Right lobe of liver (tissue), 6 donors: ENCODE results near the gene MXD3. TPM values are rescaled to one million over a fixed set of nuclear protein-coding genes. Genes with fewer than 3 reads are reported as not detected.

ENCODE experiments used
- ATAC-seq, 4 donors: fragments of 200-7000 bp; cut with Tn5 transposase; one replicate each; pipeline ENCODE4 v1.9.1; 2020; ENCODE audit warnings: mild to moderate bottlenecking in 4 of 4, moderate library complexity in 4 of 4
- DNase-seq, 3 donors: peaks; one replicate each; pipeline ENCODE4 v3.0.0-alpha.2; 2020
- H3K27ac ChIP-seq, 3 donors: fragments of 200-600 bp; one replicate each; pipeline ENCODE4 v1.8.0; 2022
- H3K27me3 ChIP-seq, 2 donors: fragments of 200-600 bp; one replicate each; pipeline ENCODE4 v1.8.0; 2022
- H3K36me3 ChIP-seq, 4 donors: fragments of 200-600 bp; sonication (generic) in 1 of 4; one replicate each; pipeline versions ENCODE4 v1.5.1 to v1.8.0; 2017 to 2022; ENCODE audit warnings: control low read depth in 1 of 4
- H3K4me1 ChIP-seq, 4 donors: fragments of 200-600 bp; sonication (generic) in 1 of 4; one replicate each; pipeline versions ENCODE4 v1.5.1 to v1.8.0; 2017 to 2022; ENCODE audit warnings: control low read depth in 1 of 4
- H3K4me3 ChIP-seq, 3 donors: fragments of 200-600 bp; one replicate each; pipeline ENCODE4 v1.8.0; 2022
- H3K9me3 ChIP-seq, 4 donors: fragments of 200-600 bp; sonication (generic) in 1 of 4; one replicate each; pipeline versions ENCODE4 v1.5.1 to v1.8.0; 2017 to 2022; ENCODE audit warnings: control low read depth in 1 of 4
- POLR2A ChIP-seq: fragments of 450-650 bp; IDR thresholded peaks from one replicate; pipeline ENCODE4 v1.6.1; 2017; ENCODE audit warnings: antibody characterized with exemption, mild to moderate bottlenecking
- WGBS: methylation state at CpG from one replicate; pipeline ENCODE4 v1.1.6; 2018; ENCODE audit warnings: low coverage, low lambda C conversion rate; ENCODE audit not compliant: insufficient coverage; ENCODE audit errors: missing lambda C conversion rate; 5-methylcytosine and 5-hydroxymethylcytosine counted together
- intact Hi-C, 2 donors: fragments of 100-400 bp; cut with DNase I; formaldehyde crosslinking; loops; one replicate each; pipeline versions ENCODE4 v1.11.2 to v1.14.1; 2022
- total RNA-seq, 6 experiments: library from RNA; depleted of rRNA in 2 of 6; stranded (reverse); fragments of >200 nt in 2 of 6; fragmentation: NEBNext Ultra II Directional in 3 of 6; extraction: Animal tissue kit (Norgen Biotek cat#: 25700) in 3 of 6; gene quantifications; one replicate each; pipeline versions ENCODE4 v1.1.0 to v1.2.4, GENCODE V29; 2016 to 2023
- TF ChIP-seq, protein P1 (sequence below), 4 donors: fragments of 200-600 bp in 3 of 4; fragments of 450-650 bp in 1 of 4; IDR thresholded peaks; one replicate each; pipeline versions ENCODE4 v1.5.1 to v1.8.0; 2016 to 2022; ENCODE audit warnings: antibody characterized with exemption in 4 of 4, mild to moderate bottlenecking in 2 of 4
- donor health status: DM: no; HTN: yes; CAD: no.
- donor health status: DM: no; HTN: no; CAD: no.
- donor health status: DM: no; HTN: no; CAD: no.
- donor health status: DM: no; HTN: yes; CAD: no.
- donor health status: DM: no; HTN: yes; CAD: no.

MXD3 gene
- total RNA-seq, 6 experiments from 2014 or later = 2.2 to 6.2 (median 4.9) TPM

DNA sequence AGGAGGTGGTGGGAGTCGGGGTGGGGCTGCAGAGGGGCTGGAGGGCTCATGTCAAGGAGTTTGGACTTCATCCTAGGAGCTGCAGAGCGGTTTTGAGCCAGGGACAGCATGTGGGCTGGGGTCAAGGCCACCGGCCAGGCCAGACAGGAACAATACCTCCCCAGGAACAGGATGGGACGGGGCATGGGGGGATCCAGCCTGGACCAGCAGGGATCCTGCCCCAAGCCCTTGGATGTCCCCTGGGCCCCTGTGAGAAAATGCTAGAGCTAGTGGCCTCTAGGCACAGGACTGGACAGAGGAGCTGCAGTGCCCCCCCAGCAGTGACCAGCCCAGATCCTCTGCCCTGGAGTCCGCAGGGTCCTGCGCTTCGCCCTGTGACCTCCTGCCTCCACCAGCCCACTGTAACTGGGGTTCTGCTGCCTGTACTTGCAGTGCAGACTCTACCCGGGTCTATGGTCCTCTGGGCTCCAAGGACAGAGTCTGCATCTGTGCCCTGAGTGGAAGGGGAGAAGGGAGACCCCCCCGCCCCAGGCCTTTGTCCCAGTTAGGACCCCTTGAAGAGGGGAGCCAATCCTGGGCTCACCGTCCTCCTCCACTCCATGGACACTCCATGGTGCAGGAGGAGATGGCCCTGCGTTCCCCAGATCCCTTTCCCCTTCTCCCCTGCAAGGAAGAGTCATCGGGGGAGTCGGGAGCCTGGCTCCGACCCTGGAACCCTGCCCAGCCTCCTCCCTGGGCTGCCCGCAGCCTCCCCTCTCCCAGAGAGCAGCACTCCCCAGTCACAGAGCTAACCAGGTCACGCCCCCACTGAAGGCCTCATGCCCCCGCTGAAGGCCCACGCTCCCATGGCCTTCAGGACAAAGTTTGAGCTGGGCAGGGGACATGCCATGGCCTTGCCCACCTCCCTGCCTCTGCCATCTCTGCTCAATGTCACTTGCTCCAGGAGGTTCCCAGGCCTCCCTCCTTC is 3.0 kb upstream of the MXD3 start:
- ATAC-seq (no peak), DNase-seq (peak in 2 of 3 donors; percentile 23 to 47)
- H3K4me3 ChIP-seq = no peak overlapping the region
- no peaks in the 10 kb centered on the region for H3K9me3 ChIP-seq
- no peaks in the 10 kb centered on the region for H3K27me3 ChIP-seq
- WGBS = 71% methylated on average over 4 of the region's 18 CpGs
- no peak for TF ChIP-seq POLR2A
- TF ChIP-seq, protein P1, sequence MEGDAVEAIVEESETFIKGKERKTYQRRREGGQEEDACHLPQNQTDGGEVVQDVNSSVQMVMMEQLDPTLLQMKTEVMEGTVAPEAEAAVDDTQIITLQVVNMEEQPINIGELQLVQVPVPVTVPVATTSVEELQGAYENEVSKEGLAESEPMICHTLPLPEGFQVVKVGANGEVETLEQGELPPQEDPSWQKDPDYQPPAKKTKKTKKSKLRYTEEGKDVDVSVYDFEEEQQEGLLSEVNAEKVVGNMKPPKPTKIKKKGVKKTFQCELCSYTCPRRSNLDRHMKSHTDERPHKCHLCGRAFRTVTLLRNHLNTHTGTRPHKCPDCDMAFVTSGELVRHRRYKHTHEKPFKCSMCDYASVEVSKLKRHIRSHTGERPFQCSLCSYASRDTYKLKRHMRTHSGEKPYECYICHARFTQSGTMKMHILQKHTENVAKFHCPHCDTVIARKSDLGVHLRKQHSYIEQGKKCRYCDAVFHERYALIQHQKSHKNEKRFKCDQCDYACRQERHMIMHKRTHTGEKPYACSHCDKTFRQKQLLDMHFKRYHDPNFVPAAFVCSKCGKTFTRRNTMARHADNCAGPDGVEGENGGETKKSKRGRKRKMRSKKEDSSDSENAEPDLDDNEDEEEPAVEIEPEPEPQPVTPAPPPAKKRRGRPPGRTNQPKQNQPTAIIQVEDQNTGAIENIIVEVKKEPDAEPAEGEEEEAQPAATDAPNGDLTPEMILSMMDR (IDR thresholded peaks at IDR 0.05) = no peak
- no peaks in the 10 kb centered on the region for H3K36me3 ChIP-seq
- intact Hi-C loops = loop anchor here (10.0 kb wide), 2 partner anchors 70 to 140 kb away; partner anchors contain the start of gene SLC34A1 (in 1 of the 2)
- H3K4me1 ChIP-seq = peaks cover 0 to 20% (median 9%) of the 10 kb centered on the region in 4 donors
- no peak overlapping the region for H3K27ac ChIP-seq

DNA sequence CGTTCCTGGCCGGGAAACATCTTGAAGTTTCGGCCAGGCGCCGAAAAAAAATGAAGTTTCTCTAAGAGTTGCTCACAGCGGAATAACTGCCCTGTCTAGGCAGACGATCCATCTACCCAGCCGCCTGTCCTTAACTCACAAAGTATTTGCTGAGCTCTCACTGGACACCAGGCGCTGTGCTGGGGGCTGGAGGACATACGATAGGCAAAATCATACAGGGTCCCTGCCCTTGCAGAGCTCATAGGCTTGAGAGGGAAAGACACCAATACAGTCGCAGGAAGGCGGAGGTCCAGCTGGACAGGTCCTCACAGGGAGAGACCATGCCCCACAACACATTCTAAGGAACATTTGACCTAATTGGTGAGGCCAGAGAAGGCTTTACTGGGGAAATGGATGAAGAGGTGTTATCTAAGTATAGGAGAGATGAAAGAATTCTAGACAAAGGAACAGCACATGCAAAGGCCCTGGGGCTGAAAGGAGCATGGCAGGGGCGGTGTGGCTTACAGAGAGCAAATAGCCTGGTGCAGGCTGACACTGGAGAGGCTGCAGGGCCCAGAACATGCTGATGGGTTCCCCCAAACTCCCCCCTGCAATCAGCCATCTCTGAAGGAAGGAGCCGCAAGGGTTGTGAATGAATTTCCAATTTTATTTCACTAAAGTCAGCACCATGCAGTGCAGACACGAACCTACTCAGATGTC is 2.0 kb upstream of the MXD3 start:
- peak in 1 of 3 donors; percentile 36 for DNase-seq
- Histone ChIP-seq H3K27me3 (no peaks in the 10 kb centered on the region), H3K4me3 (no peak overlapping the region), H3K36me3 (no peaks in the 10 kb centered on the region), H3K27ac (no peak overlapping the region), H3K9me3 (no peaks in the 10 kb centered on the region), H3K4me1 (peaks cover 0 to 20% (median 9%) of the 10 kb centered on the region in 4 donors)
- no peak for TF ChIP-seq POLR2A
- TF ChIP-seq, protein P1 (IDR thresholded peaks at IDR 0.05) = no peak
- WGBS = 90% methylated on average over 9 of the region's 15 CpGs
- no peak for ATAC-seq
- intact Hi-C loops = loop anchor here (10.0 kb wide), 2 partner anchors 71 to 141 kb away; partner anchors contain the start of gene SLC34A1 (in 1 of the 2)

DNA sequence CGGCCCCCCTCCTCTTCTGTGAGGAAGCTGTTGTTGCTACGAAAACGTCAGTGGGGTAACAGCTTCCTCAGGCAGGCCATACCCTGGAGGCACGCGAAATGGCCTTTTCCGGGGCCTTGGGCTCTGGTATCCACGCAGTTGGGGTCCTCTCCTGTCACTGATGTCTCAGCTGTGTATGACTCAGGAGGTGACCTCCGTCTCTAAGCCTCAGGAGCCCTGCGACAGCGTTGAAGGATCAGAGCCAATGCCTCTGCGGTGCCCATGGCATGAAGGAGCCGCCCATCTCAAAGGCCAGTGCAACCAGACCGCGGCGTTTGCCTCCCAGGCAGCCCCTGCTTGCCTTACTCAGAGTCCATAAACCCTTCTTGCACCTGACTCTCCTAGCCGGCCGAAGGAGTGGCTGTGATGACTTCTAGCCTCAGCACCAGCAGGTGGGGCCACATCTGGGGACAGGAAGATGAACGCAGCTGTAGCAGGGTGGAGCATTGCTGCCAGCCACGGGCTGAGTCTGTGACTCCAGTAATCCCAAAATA is 1.0 kb upstream of the MXD3 start:
- Histone ChIP-seq H3K9me3 (no peaks in the 10 kb centered on the region), H3K4me1 (peaks cover 0 to 12% (median 7%) of the 10 kb centered on the region in 4 donors), H3K36me3 (no peaks in the 10 kb centered on the region), H3K27me3 (no peaks in the 10 kb centered on the region), H3K27ac (no peak overlapping the region), H3K4me3 (peak overlapping the region in 1 of 3 donors; percentile 58)
- ATAC-seq = no peak
- no peak for TF ChIP-seq POLR2A
- TF ChIP-seq, protein P1 (IDR thresholded peaks at IDR 0.05) = no peak
- intact Hi-C loops = loop anchor here (10.0 kb wide), 2 partner anchors 72 to 142 kb away; partner anchors contain the start of gene SLC34A1 (in 1 of the 2)
- peak in 1 of 3 donors; percentile 51 for DNase-seq
- WGBS = 21% methylated on average over 9 of the region's 19 CpGs

DNA sequence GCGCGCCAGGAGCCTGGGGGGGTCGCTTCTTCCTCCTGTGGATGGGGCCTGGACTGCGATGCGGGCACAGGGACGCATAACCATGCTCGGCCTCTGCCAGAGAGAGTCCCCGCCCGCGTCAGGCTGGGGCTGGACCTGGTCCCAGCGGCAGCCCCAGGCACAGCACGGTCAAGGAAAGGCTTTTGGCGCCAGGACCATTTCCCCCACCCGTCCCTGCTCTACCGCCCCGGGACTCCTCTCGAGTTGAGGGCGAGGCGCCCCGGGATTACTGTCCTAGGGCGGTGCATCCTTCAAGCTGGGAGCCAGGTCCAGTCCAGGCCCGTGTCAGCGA is 341 bp downstream of the MXD3 start:
- H3K27me3 ChIP-seq = no peaks in the 10 kb centered on the region
- H3K4me1 ChIP-seq = peaks cover 0 to 12% (median 7%) of the 10 kb centered on the region in 4 donors
- no peak overlapping the region for H3K27ac ChIP-seq
- DNase-seq (peak in 1 of 3 donors; percentile 39), ATAC-seq (peak; percentile 0 to 3 (median 1))
- peaks cover 0 to 11% (median 3%) of the 10 kb centered on the region in 4 donors for H3K36me3 ChIP-seq
- TF ChIP-seq POLR2A = no peak
- TF ChIP-seq, protein P1 (IDR thresholded peaks at IDR 0.05) = no peak
- intact Hi-C loops = loop anchor here (10.0 kb wide), 2 partner anchors 73 to 143 kb away; partner anchors contain the start of gene SLC34A1 (in 1 of the 2)
- no peaks in the 10 kb centered on the region for H3K9me3 ChIP-seq
- no CpG with 5 or more reads among the region's 23 CpGs for WGBS
- peak overlapping the region; percentile 33 to 58 (median 51) for H3K4me3 ChIP-seq
